ENCODE data around the gene ZNF775. TPM values are rescaled to one million over a fixed set of nuclear protein-coding genes. Genes with fewer than 3 reads are reported as not detected.

The ZNF775 gene
- total RNA-seq, 1 experiment from 2014 or later: 1.7 TPM

- Mint-ChIP-seq H3K36me3 (ENCODE audit: insufficient read depth, unreplicated experiment) (no peaks in the 10 kb centered on the region), H3K4me1 (ENCODE audit: insufficient read depth, unreplicated experiment) (peaks cover 8% of the 10 kb centered on the region), H3K9me3 (ENCODE audit: unreplicated experiment) (no peaks in the 10 kb centered on the region), H3K27me3 (ENCODE audit: insufficient read depth, unreplicated experiment) (peaks cover 12% of the 10 kb centered on the region), H3K4me3 (ENCODE audit: unreplicated experiment) (no peak overlapping the region), H3K27ac (ENCODE audit: low read depth, unreplicated experiment) (no peak overlapping the region)
- TF ChIP-seq, protein P1, sequence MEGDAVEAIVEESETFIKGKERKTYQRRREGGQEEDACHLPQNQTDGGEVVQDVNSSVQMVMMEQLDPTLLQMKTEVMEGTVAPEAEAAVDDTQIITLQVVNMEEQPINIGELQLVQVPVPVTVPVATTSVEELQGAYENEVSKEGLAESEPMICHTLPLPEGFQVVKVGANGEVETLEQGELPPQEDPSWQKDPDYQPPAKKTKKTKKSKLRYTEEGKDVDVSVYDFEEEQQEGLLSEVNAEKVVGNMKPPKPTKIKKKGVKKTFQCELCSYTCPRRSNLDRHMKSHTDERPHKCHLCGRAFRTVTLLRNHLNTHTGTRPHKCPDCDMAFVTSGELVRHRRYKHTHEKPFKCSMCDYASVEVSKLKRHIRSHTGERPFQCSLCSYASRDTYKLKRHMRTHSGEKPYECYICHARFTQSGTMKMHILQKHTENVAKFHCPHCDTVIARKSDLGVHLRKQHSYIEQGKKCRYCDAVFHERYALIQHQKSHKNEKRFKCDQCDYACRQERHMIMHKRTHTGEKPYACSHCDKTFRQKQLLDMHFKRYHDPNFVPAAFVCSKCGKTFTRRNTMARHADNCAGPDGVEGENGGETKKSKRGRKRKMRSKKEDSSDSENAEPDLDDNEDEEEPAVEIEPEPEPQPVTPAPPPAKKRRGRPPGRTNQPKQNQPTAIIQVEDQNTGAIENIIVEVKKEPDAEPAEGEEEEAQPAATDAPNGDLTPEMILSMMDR (IDR thresholded peaks at IDR 0.05; ENCODE audit: unreplicated experiment): no peak
- intact Hi-C loops (cut with micrococcal nuclease): no loop called here
- no TSS peak for BruUV-seq (replicated peaks)
- no peak for DNase-seq (ENCODE audit: unreplicated experiment)
- POLR2A ChIA-PET: interaction anchor here (0.7 kb wide), 1 partner anchor 8 kb away, joined by 4 read pairs; no protein-coding TSS in a partner anchor
- CTCF ChIA-PET: interaction anchor here (1.3 kb wide), 1 partner anchor 9 kb away, joined by 4 read pairs; no protein-coding TSS in a partner anchor
Measured at GRCh38 chr7:150430465-150431085, 51.4 kb downstream of the ZNF775 start.

DNA sequence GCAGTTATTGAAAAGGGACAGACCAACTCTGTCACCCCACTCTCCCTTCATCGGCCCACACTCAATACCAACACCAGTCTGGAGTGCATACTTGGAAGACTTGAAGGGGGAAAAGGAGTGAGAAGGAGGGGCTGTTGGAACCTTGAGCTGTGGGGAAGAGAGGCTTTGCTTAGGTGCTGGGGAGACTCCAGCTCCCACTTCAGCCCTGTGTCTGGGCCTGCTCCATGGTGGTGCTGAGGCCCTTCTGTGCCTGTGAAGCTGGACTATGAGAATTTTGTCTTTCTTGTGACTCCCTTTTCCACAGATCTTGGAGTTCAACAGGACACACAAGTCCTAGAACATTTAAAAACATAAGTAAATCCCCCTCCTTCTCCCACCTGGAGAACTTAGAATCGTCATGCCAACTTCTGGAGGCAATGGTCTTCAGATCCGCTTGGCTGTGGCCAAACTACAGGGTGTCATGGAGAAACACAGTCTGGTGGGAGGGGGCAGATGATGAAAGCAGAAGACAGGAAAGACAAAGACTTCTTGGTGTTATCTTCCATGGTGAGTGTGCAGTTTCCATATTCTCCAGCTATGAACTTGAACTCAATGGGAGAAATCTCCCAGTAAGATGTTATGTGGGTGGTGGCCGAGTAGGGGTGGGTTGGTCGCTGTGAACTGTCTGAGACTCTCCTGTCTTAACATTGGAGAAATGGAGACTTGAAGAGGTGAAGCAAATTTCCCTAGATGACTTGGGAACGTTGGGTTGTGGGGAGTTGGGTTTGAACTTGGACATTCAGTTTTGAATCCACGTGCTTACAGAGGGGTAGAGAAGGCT lies 52.9 kb downstream of the ZNF775 start:
- POLR2A ChIA-PET: interaction anchor here (0.8 kb wide), 1 partner anchor 29 kb away, joined by 3 read pairs; no protein-coding TSS in a partner anchor
- CTCF ChIA-PET: interaction anchor here (0.7 to 1.3 kb wide), 3 partner anchors 10 to 514 kb away, joined by 3 to 4 read pairs (median 3); no protein-coding TSS in a partner anchor
- no peaks in the 10 kb centered on the region for H3K9me3 Mint-ChIP-seq (ENCODE audit: unreplicated experiment)

DNA sequence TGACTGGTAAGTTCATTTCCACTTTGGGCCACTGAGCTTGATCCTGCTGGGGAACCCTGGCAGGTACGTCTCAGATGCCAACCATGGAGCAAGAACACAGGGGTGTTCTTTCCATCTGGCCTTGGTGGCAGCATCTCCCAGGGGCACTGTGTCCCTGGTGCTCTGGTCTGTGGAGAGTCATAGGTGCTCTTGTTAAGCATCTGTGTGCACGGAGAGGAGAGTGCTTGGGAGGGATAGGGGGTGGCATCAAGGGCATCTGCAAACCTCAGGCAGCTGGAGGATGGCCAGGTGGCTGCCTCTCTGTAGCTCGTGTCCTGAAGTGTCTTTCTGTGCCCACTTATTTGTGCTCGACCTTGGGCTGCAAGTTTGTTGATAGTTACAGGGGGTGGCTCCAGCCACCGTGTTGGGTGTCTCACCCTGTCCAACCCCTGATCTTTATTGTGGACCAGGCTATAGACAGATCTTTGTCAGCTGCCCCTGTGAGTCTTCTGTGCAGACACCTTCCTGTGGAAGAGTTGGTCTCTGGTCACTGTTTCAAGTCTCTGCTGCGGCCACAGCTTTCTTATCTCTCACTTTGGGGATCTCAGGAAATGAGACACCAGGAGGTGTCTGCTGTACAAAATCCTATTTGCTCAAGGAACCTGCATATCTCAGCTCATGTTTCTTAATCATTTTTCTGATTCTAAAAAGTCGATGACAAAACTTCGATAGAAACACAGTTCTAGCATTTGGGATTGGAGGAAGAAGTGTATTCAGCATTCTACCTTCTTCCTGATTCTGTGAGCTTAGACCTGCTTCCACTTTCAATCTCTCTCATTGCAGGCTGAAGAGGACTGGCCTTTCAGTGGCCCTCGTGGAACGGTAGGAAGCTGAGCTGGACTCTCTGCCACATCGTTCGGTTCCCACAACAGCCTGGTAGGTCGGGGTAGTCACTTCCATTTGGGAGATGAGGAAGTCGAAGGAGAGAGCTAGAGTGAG lies 54.1 kb downstream of the ZNF775 start:
- peaks cover 8% of the 10 kb centered on the region for H3K4me1 Mint-ChIP-seq (ENCODE audit: insufficient read depth, unreplicated experiment)
- TF ChIP-seq, protein P1 (IDR thresholded peaks at IDR 0.05; ENCODE audit: unreplicated experiment): no peak
- H3K9me3 Mint-ChIP-seq (ENCODE audit: unreplicated experiment): no peaks in the 10 kb centered on the region
- no peak for DNase-seq (ENCODE audit: unreplicated experiment)
- no TSS peak for BruUV-seq (replicated peaks)
- POLR2A ChIA-PET: no interaction called here
- intact Hi-C loops (cut with micrococcal nuclease): no loop called here
- CTCF ChIA-PET: interaction anchor here (0.6 to 2.2 kb wide), 7 partner anchors 12 to 808 kb away, joined by 3 to 8 read pairs (median 4); no protein-coding TSS in a partner anchor
- no peak overlapping the region for H3K4me3 Mint-ChIP-seq (ENCODE audit: unreplicated experiment)
- H3K27ac Mint-ChIP-seq (ENCODE audit: low read depth, unreplicated experiment): no peak overlapping the region
- H3K27me3 Mint-ChIP-seq (ENCODE audit: insufficient read depth, unreplicated experiment): peaks cover 12% of the 10 kb centered on the region
- no peaks in the 10 kb centered on the region for H3K36me3 Mint-ChIP-seq (ENCODE audit: insufficient read depth, unreplicated experiment)

More for the DNA sequence above, 52.9 kb downstream of the ZNF775 start:
- intact Hi-C loops (cut with micrococcal nuclease): no loop called here
- Mint-ChIP-seq H3K4me1 (ENCODE audit: insufficient read depth, unreplicated experiment) (peaks cover 8% of the 10 kb centered on the region), H3K36me3 (ENCODE audit: insufficient read depth, unreplicated experiment) (no peaks in the 10 kb centered on the region), H3K4me3 (ENCODE audit: unreplicated experiment) (no peak overlapping the region), H3K27me3 (ENCODE audit: insufficient read depth, unreplicated experiment) (peaks cover 12% of the 10 kb centered on the region), H3K27ac (ENCODE audit: low read depth, unreplicated experiment) (no peak overlapping the region)
- BruUV-seq (replicated peaks): no TSS peak
- no peak for DNase-seq (ENCODE audit: unreplicated experiment)
- TF ChIP-seq, protein P1 (IDR thresholded peaks at IDR 0.05; ENCODE audit: unreplicated experiment): no peak

All from MCF 10A (cell line).